ENCODE results near the gene NHLRC1.

The NHLRC1 gene

GRCh38 chr6:18141805-18142590, 19.5 kb upstream of the NHLRC1 start:
- intact Hi-C loops (cut with DNase I): no loop called here
- no peak for DNase-seq

DNA sequence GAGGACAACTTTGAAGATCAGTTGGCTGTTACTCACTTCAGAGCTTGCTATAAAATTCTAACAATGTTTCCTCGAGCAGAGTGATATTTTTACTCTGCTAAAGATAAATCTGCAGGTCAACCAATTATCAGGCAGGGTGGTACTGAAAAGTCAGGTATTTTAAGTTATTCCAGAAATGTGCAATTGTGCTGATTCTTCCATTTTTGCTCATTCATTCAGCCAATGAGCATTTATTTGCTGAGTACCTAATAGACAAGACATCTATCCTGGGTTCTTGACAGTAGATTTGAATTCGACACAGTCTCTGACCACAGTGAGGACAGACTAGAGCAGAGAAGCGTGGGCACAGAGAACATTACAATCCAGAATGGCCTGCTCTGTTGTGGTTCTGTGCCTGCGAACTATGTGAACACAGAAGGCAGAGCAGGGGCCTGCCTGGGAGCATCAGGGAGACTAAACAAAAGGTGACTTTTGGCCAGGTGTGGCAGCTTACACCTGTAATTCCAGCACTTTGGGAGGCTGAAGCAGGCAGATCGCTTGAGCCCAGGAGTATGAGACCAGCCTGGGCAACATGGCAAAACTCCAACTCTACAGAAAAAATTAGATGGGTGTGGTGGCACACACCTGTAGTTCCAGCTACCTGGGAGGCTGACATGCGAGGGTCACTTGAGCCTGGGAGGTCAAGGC, 17.6 kb upstream of the NHLRC1 start:
- DNase-seq: no peak
- intact Hi-C loops (cut with DNase I): no loop called here

GRCh38 chr6:18138906-18139305, 16.4 kb upstream of the NHLRC1 start:
- intact Hi-C loops (cut with DNase I): no loop called here
- no peak for DNase-seq

- intact Hi-C loops (cut with DNase I): no loop called here
- DNase-seq: no peak
These were observed 13.8 kb upstream of the NHLRC1 start for GRCh38 chr6:18136260-18136659.

DNA sequence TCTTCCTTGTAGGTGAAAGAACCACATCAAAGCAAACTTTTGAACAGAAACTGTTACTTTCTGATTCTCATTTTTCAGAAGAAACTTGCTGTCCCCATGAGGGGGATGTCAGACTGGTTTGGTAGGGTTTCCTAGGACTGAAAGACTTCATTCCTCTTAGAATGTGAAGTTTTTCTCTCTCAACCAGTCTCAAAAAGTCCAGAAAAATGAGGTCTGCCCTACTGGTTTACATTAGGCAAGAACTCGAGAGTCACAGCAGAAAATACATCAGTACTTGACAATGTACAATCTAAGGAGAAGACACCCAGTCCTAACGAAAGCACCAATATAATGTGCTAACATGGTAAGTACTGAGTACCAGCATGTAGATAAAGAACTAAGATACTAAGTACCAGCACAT, 12.7 kb upstream of the NHLRC1 start:
- no peak for DNase-seq
- intact Hi-C loops (cut with DNase I): no loop called here

DNA sequence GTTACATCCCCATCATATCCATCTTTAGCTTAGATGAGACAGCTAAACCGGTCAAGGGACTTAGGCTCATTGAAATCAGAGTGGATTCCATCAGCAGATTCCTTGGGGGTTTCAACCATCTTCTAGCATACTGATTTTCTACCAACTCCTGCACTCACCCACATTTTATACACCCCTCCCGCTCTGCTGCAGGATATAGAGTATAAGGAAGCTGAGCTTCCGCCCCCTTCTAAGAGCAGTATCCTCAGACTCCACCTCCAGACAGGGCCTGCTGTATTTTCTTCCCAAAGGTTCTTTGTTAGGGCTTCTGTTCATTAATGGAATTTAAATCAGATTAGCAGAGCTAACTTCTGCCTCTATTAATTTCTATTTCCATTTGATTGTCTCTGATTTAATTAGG, 9.9 kb upstream of the NHLRC1 start:
- intact Hi-C loops (cut with DNase I): no loop called here
- DNase-seq: no peak

GRCh38 chr6:18126121-18126520, 3.6 kb upstream of the NHLRC1 start:
- no peak for DNase-seq
- intact Hi-C loops (cut with DNase I): no loop called here

DNA sequence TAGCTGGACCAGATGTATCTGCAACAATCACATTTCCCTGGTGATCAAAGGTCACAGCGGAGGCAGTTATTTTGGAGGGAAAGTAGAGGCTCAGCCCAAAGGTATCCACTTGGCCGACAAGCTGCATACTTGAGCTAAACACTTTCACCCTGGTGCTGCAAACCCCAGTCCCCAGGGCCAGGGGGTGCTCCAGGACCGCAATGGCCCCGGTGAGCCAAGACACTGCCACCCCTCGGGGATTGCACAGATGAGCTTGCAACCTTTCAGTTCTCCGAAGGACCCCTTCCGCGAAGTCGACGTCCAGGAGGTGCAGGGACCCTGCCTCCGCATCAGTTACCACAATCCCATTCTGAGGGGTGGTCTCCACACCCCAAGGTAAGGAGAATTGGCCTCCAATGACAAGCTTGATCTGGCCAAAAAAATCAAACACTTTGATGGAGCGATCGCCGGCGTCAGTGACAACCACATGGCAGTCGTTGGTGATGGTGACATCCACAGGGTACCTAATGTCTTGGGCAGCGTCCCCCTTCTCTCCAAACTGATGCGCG, 823 bp downstream of the NHLRC1 start:
- intact Hi-C loops (cut with DNase I): loop anchor here (2.0 to 5.0 kb wide), 2 partner anchors 133 to 289 kb away; no protein-coding TSS in a partner anchor
- peak in 1 of 10 donors; percentile 78 for DNase-seq

GRCh38 chr6:18119236-18119635, 3.2 kb downstream of the NHLRC1 start:
- intact Hi-C loops (cut with DNase I): no loop called here
- no peak for DNase-seq

DNA sequence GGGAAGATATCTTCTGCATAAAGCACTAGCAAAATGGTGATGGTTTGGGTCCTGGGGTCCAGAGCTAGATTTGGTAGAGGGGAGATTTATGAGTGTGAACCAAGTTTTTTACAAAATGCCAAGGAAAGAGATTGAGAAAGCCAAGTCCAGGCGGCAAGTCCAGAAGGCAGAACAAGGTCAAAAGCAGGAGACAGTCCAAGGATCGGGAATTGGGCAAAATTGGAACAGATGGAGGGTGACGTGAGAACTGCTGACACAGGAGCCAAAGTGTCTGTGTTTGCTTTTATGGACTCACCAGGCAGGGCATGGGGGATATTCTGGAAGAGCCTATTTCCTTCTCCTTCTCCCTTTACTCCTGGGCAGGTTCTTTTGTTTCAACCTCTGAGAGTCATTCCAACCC, 4.1 kb downstream of the NHLRC1 start:
- DNase-seq: no peak
- intact Hi-C loops (cut with DNase I): no loop called here

DNA sequence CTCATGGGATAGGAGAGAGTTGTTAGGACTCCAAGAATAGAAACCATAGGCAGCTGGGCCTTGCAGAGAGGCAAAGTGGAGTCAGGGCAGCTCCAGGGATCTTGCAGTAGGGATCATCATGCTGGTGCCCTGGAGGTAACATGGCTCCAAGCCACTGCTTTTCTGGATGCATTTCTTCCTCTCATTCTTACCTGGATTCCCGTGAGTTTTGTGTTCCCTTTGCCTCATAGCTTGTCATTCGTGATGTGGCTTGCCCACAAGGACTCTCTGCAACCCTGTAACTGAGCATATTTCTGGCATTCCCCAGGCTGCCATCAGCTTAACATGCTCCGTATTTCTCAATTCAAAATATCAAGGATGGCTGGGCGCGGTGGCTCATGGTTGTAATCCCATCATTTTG, 5.3 kb downstream of the NHLRC1 start:
- no peak for DNase-seq
- intact Hi-C loops (cut with DNase I): no loop called here

DNA sequence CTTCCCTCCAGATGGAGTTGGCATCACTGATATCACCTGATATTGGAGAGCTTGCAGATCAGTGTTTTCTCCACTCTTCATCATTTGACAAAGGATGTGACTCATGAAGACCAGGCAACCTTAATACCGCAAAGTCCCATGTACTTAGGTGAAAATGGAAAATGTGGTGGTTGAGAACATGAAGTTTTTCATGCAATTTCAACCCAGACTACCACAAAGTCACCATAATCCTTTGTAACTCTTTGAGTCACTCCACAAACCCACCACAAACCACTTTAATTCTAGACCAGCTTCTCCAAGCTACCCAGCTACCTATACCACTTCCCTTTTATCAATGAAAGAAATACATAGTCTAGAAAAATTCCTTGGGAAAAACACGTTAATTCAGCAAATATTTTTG, 7.1 kb downstream of the NHLRC1 start:
- intact Hi-C loops (cut with DNase I): no loop called here
- no peak for DNase-seq

- no peak for DNase-seq
- intact Hi-C loops (cut with DNase I): no loop called here
These were observed 12.3 kb downstream of the NHLRC1 start for GRCh38 chr6:18110162-18110561.

DNA sequence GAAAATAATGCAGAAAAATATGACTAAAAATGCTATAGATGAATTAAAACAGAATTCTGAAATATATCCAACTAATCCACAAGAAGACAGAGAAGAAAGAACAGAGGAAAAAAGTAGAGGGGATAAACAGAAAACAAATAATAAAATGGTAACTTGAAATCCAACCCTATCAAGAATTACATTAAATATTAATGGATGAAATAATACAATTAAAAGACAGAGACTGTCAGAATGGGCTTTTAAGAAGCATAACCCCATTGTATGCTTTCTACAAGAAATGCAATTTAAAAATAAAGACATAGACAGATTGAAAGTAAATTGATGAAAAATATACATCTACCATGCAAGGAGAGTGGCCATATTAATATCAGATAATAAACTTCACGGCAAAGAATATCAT, 15.4 kb downstream of the NHLRC1 start:
- DNase-seq: no peak
- intact Hi-C loops (cut with DNase I): no loop called here

- no peak for DNase-seq
- intact Hi-C loops (cut with DNase I): no loop called here
These were observed 19.5 kb downstream of the NHLRC1 start for GRCh38 chr6:18102783-18103509.

DNA sequence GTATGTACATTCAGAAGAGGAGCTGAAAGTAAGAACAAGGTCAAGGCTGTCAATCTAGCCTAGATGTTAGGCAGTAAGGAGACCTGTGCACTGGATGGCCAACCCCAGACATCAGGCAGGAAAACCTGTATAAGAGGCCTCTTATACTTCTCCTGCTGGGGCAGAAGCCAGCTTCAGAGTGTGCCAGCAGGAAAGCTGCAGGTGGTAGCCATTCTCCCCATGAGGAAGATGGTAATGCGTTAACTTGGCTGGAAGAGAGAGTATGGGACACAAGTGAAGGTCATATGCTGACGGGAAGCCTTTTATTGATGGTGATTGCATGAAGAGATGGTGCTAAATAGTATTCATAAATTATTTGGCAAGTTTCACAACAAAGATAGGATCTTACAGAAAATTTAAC, 20.6 kb downstream of the NHLRC1 start:
- intact Hi-C loops (cut with DNase I): no loop called here
- DNase-seq: no peak

- no peak for DNase-seq
- intact Hi-C loops (cut with DNase I): no loop called here
These were observed 21.2 kb downstream of the NHLRC1 start for GRCh38 chr6:18101271-18101670.

GRCh38 chr6:18100296-18100695, 22.2 kb downstream of the NHLRC1 start:
- intact Hi-C loops (cut with DNase I): no loop called here
- peak in 3 of 10 donors; percentile 19 to 50 (median 29) for DNase-seq

- intact Hi-C loops (cut with DNase I): no loop called here
- no peak for DNase-seq
These were observed 23.0 kb downstream of the NHLRC1 start for GRCh38 chr6:18099511-18099910.

- DNase-seq: no peak
- intact Hi-C loops (cut with DNase I): no loop called here
These were observed 26.1 kb downstream of the NHLRC1 start for GRCh38 chr6:18096423-18096822.

GRCh38 chr6:18091382-18091781, 31.1 kb downstream of the NHLRC1 start:
- no peak for DNase-seq
- intact Hi-C loops (cut with DNase I): no loop called here
